CD4-positive, alpha-beta T cell treated with Interleukin-12 subunit alpha and Interleukin-12 subunit beta, for 1 hour (primary cell): ENCODE measurements around the gene CSF1.

Source experiments
- DNase-seq: peaks from one replicate; pipeline ENCODE4 v3.0.0-alpha.2; 2020

CSF1 gene

GRCh38 chr1:109882288-109883245 is 28.1 kb upstream of the CSF1 start:
- no peak for DNase-seq

DNA sequence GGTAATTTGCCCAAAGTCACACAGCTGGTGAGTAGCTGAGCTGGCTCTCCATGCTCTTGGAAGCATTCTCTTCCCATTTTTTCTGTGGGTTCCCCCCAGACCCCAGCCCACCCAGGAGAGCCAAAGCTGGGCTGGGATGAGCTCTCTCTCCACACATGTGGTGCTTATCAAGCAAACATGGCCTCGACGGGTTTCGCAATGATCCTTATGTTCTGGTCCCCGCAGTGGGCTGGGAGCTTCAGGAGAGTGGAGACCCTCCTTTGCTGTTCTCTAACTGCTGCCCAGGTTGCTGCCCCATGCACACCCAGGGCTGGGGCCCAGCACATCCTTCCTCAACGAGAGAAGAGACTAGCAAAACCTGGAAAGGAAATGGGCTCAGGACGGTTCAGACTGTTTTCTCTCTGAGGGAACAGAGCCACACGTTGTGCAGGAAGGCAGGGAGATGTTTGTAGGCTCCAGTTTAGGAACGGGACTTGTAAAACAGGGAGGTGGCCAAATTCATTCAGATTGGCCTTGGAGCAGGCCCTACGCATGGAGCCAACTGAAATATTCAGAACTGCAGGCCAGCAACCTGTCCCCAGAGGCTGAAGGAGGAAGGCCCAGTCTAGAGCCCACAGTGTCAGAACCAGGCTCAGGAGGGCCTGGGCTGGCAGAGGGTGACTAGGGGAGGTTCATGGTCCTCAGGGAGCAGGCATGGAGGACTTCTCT is 27.2 kb upstream of the CSF1 start:
- DNase-seq: no peak

DNA sequence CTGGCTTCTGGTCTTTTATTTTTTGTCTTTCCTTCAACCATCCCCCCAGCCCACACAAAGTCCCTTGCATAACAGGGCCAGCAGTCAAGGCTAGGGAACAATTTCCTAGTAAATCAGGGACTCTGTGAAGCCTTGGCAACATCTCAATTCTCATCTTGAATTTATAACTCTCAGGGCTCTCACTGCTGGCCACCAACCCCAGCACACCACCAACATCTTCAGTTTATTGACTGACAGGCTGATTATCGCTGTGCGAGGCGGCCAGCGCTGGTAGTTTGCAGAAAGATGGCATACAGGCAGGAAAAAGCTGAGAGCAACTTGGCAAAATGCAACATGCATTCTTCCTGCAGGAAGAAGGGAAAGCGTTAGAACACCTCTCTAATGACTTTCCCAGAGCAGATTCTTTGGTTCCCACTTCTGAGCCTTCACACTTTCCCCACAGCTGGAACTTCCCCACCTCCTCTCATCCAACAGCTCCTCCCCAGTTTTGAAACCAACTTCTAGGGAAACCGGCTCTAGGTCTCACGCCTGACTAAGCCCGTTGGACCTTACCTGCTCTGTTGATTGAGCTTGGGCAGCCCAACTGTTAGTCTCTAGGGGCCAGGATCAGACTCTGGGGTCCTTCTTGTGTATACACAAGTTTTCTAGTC is 26.3 kb upstream of the CSF1 start:
- DNase-seq: no peak

GRCh38 chr1:109885589-109885988 is 25.1 kb upstream of the CSF1 start:
- no peak for DNase-seq

DNA sequence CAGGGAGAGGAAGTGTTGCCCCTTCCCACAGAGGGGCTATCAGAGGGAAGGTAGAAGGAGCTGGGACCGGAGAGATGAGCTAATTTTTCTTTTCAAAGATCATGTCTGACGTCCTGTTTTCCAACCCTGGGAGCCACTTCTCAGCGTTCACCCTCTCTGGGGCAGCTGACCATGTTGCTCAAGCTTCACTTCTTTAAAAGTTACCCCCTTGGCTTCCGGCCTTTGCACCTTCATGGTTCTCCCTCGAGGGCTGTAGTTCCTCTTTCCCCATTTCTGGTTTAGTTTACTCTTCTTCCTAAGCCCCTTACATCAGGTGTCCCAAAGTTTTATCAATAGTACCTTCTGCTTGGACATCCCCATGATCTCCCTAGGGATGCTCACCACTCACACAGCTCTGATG is 23.8 kb upstream of the CSF1 start:
- no peak for DNase-seq

DNA sequence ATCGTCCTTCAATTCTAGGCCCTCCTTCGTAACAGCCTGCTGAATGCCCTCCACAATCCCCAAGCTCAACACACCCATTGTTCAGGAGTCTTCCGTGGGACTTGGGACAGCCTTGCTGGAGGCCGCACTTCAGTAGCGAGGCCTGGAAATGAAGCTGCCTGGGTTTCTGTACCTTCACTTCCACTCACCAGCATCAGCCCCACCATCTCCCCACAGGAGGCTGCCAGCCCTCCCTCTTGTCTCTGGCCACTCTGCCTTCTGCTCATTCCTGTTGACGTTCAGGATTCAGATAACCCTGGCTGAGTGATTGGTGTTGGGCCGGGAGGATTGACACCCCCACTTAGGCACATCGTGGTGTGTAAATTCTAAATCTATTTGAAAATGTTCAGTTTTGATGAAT is 23.4 kb upstream of the CSF1 start:
- DNase-seq: no peak

DNA sequence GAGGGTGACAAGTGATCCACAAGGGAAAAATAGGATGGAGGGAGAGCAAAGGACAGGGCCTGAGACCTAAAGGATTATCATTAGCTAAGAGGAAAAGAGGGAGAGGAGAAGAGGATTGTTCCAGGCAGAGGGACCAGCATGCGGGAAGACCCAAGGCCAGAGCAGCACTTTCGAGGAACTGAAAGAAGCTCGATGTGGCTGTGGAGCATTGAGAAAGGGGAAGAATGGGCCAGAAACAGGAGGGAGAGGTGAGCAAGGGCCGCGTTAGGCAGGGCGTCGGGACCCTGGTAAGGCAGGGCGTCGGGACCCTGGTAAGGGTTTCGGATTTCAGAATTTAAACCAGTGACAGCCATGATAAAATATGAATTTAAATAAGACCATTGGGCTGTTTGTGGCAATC is 22.8 kb upstream of the CSF1 start:
- DNase-seq: no peak

DNA sequence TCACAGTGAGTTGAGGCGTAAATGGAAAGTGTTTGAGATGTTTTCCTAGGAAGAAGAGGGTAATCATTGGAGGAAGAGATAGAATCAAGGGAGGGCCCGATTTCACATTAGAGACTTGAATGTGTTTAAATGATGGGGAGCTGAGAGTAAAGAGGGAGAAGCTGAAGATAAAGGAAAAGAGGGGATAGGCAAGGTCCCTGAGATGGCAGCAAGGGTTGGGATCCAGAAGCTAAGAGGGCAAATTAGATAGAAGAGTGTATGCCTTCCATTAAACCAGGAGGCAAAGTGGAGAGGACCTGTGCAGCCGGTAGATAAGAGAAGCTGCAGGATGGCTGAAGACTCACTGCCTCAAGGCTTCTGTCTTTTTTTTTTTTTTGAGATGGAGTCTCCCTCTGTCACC is 21.6 kb upstream of the CSF1 start:
- no peak for DNase-seq

GRCh38 chr1:109890115-109890953 is 20.3 kb upstream of the CSF1 start:
- DNase-seq: no peak

DNA sequence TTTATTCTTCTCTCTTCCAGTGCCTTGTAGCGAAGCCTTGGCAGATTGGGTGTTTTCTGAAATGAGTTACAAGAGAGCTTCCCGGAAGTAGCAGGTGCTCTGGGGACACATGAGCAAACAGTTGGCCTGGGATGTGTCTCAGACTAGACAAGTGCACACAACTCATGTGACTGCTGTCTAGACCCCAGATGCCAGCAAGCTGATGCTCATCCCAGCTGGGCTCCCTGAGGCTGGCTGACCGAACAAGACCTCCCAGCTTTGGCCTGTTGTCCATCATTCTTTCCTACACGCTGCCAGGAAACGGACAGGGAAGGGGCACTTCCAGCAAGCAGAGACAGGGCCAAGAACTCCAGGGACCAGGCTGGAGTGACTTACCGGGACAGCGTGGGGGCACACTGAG is 18.7 kb upstream of the CSF1 start:
- DNase-seq: no peak

GRCh38 chr1:109892561-109893368 is 17.9 kb upstream of the CSF1 start:
- no peak for DNase-seq

GRCh38 chr1:109893532-109894171 is 17.0 kb upstream of the CSF1 start:
- no peak for DNase-seq

- no peak for DNase-seq
Measured at GRCh38 chr1:109894823-109895719, 15.6 kb upstream of the CSF1 start.

GRCh38 chr1:109895720-109896504 is 14.7 kb upstream of the CSF1 start:
- no peak for DNase-seq

DNA sequence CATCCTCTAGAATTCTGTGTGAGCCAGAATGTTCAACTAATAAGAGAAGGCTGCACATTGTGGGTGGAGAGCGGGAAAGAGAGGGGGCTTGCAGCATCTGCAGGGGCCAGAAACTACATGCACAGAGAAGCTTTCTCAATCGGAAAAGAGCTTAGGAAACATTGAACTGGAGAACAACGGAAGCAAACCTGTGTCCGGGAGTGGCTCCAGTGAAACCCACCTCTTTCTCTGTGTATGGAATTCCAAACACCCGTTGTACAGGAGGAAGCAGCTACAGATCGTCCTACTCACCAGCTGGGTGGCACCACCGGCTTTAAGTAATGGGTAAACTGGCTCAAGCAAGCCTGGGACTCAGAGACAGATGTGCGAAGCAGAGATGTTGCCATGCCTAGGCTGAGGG is 14.0 kb upstream of the CSF1 start:
- DNase-seq: no peak

DNA sequence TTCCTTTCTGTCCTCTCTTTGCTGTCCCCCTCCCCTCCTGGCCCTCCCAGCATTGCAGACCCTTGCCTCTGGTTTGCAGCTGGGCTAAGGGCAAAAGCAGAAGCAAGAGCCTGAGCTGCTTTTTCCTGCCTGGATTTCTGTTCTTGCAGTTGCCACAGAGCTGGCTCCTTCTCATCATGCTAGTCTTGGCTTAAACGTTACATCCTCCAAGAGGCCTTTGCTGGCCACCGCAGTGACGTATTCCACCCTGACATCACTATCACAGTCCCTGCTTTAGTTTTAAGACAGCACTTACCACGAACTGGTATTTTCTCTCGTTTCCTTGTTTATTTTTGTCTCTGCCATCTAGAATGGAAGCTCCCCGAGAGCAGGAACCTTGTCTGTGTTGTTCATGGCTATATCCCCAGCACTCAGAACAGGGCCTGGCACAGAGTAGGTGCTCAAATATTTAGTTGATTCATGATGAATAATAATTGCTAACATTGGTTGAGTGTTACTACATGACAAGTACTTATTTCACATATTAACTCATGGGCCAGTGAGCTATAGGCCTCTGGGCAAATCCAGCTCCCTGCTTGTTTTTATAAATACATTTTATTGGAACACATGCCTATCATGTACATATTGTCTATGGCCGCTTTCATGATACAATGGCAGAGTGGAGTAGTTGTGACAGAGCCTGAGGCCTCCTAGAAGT is 13.2 kb upstream of the CSF1 start:
- DNase-seq: no peak

DNA sequence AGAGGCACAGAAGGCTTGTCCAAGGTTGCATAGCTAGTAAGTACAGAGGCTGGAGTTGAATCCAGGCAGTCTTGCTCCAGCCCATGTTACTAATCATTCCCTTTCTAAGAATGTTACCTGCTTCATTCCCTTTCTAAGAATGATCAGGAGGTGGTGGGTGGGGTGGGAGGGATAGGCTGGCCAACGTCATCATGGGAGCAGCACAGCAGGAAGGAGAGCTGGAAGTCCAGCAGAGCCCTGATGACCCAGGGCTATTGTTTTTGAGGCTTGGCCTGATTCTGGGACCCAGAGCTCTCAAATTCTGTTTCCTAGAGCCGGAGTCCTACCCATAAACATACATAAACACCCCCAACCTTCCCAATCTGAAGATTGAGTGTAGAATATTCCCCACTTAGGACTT is 11.8 kb upstream of the CSF1 start:
- DNase-seq: no peak

GRCh38 chr1:109901141-109901523 is 9.5 kb upstream of the CSF1 start:
- DNase-seq: no peak
